ENCODE data around the gene TMEM37. TPM values are rescaled to one million over a fixed set of nuclear protein-coding genes. Genes with fewer than 3 reads are reported as not detected.

TMEM37 gene
- total and polyA plus RNA-seq, 2 of the 8 experiments (the other 6 are each of a cell fraction or from before 2014, with no cell fraction given): 11.0 to 16.2 TPM

- Histone ChIP-seq H3K56ac (replicated peaks; ENCODE audit: insufficient read length, low read depth, low read length) (no peak overlapping the region), H3K4me3 (ENCODE audit: extremely low read depth in 1 of 4, insufficient read depth in 2 of 4, low read depth in 3 of 4, low read length in 4 of 4) (no peak overlapping the region), H4K91ac (replicated peaks; ENCODE audit: insufficient read length, low read length) (no peak overlapping the region), H3K9ac (replicated peaks in 1 of 4; ENCODE audit: extremely low read depth in 1 of 4, low read depth in 3 of 4, low read length in 3 of 4) (no peak overlapping the region), H3K79me2 (ENCODE audit: control insufficient read depth in 1 of 2, insufficient read depth in 2 of 2, low read length in 2 of 2) (no peaks in the 10 kb centered on the region), H3K9me3 (ENCODE audit: insufficient read depth in 2 of 2, low read depth in 1 of 2, low read length in 1 of 2) (no peaks in the 10 kb centered on the region), H2AFZ (ENCODE audit: low read length) (no peak overlapping the region), H3K14ac (ENCODE audit: insufficient read length) (no peak overlapping the region), H3K4me1 (replicated peaks in 1 of 4; ENCODE audit: control insufficient read depth in 3 of 4, insufficient read depth in 4 of 4, low read length in 3 of 4) (peaks cover 0 to 8% (median 1%) of the 10 kb centered on the region in 4 experiments; a peak in 4 of 7 replicates), H2BK120ac (replicated peaks; ENCODE audit: low read depth, low read length) (no peak overlapping the region), H3K36me3 (ENCODE audit: control insufficient read depth in 2 of 4, insufficient read depth in 4 of 4, low read length in 3 of 4) (no peaks in the 10 kb centered on the region), H4K8ac (ENCODE audit: extremely low read depth, insufficient read depth, low read length) (no peak overlapping the region), H4K5ac (ENCODE audit: insufficient read length, low read depth, low read length) (no peak overlapping the region), H3K4me2 (ENCODE audit: insufficient read depth in 1 of 2, low read depth in 2 of 2, low read length in 2 of 2) (no peak overlapping the region), H2BK15ac (ENCODE audit: low read length) (no peak overlapping the region), H3K18ac (ENCODE audit: extremely low read depth, low read length) (no peak overlapping the region), H3K27ac (ENCODE audit: low read depth, low read length) (no peak overlapping the region), H3K23ac (ENCODE audit: insufficient read length) (no peak overlapping the region), H4K20me1 (replicated peaks in 1 of 2; ENCODE audit: control insufficient read depth in 1 of 2, insufficient read depth in 2 of 2, low read length in 2 of 2) (no peaks in the 10 kb centered on the region), H3K27me3 (replicated peaks in 1 of 4; ENCODE audit: control insufficient read depth in 3 of 4, extremely low read depth in 1 of 4, insufficient read depth in 3 of 4, low read length in 3 of 4) (no peaks in the 10 kb centered on the region; a peak in 1 of 7 replicates), H2BK20ac (ENCODE audit: low read length) (no peak overlapping the region), H3K79me1 (ENCODE audit: low read depth, low read length) (no peaks in the 10 kb centered on the region), H2BK5ac (ENCODE audit: low read depth, low read length) (no peak overlapping the region), H2BK12ac (ENCODE audit: low read depth, low read length) (no peak overlapping the region), H3K23me2 (ENCODE audit: low read depth, low read length) (no peaks in the 10 kb centered on the region), H3K4ac (replicated peaks; ENCODE audit: insufficient read length, low read depth, low read length) (no peak overlapping the region), H2AK5ac (ENCODE audit: low read depth, low read length) (no peak overlapping the region)
- TF ChIP-seq HDAC6 (IDR thresholded peaks at IDR 0.05; ENCODE audit: low read depth, low read length) (no peak), EGR1 (IDR thresholded peaks at IDR 0.05; ENCODE audit: borderline replicate concordance, low read depth, low read length) (no peak), ASH2L (IDR thresholded peaks at IDR 0.05; ENCODE audit: low read length) (no peak), BACH1 (IDR thresholded peaks at IDR 0.05; ENCODE audit: low read length) (no peak), NRF1 (IDR thresholded peaks at IDR 0.05; ENCODE audit: low read depth, low read length) (no peak), SP4 (IDR thresholded peaks at IDR 0.05; ENCODE audit: low read length) (no peak), SAP30 (IDR thresholded peaks at IDR 0.05; ENCODE audit: insufficient read depth, insufficient replicate concordance, low read length) (no peak), POLR2A (IDR thresholded peaks at IDR 0.05; ENCODE audit: control extremely low read depth in 1 of 2, low read depth in 2 of 2, low read length in 2 of 2) (no peak)
- TF ChIP-seq, protein P1, sequence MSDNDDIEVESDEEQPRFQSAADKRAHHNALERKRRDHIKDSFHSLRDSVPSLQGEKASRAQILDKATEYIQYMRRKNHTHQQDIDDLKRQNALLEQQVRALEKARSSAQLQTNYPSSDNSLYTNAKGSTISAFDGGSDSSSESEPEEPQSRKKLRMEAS (IDR thresholded peaks at IDR 0.05): no peak
- FAIRE-seq (no peak), DNase-seq (ENCODE audit: low read depth in 1 of 2, low spot score in 2 of 2) (no peak)
- ChIA-PET POLR2A (ENCODE audit: partially characterized antibody) (interaction anchor here (0.9 kb wide), 1 partner anchor 10 kb away, joined by 4 read pairs; no protein-coding TSS in a partner anchor), CTCF (ENCODE audit: partially characterized antibody) (interaction anchor here (0.5 to 7.1 kb wide), 11 partner anchors 9 to 175 kb away, joined by 3 to 100 read pairs (median 5); no protein-coding TSS in a partner anchor)
- 93% methylated on average over 10 of the region's 10 CpGs; no CpG with 5 or more reads in 1 of the 2 experiments for WGBS, 2 experiments (ENCODE audit: extremely low coverage in 1 of 2, insufficient coverage in 1 of 2, insufficient read length in 1 of 2, insufficient replicate concordance in 2 of 2, low coverage in 1 of 2, low lambda C conversion rate in 2 of 2, missing lambda C conversion rate in 1 of 2)
Observed at GRCh38 chr2:119486196-119486827, 54.7 kb downstream of the TMEM37 start.
